Activated gamma-delta T cell treated with anti-CD3 and anti-CD28 coated beads, Interleukin-2, amount 50 U/mL, for 16 hours (primary cell): ENCODE results near the gene CYP20A1.
"Not testable (repeated sequence)": the region's sequence is repeated elsewhere in the genome, so short reads cannot be mapped to it uniquely, and the experiment has no call there.

ENCODE experiments used
- DNase-seq: peaks from one replicate; pipeline ENCODE4 v3.0.0-alpha.2; 2020; ENCODE audit warnings: low read depth

CYP20A1 gene

GRCh38 chr2:203238704-203239526 is at the start of gene CYP20A1:
Gene CYP20A1, plus strand, starts transcription at chr2:203239018. Its CDS starts 45 bp downstream, at chr2:203239063.
- DNase-seq = peak; percentile 93

GRCh38 chr2:203190547-203190946 is 48.3 kb upstream of the CYP20A1 start:
- not testable (repeated sequence) for DNase-seq

GRCh38 chr2:203191026-203191425 is 47.8 kb upstream of the CYP20A1 start:
- DNase-seq = not testable (repeated sequence)

- no peak for DNase-seq
These were observed 46.9 kb upstream of the CYP20A1 start for GRCh38 chr2:203191961-203192360.

- no peak for DNase-seq
These were observed 43.3 kb upstream of the CYP20A1 start for GRCh38 chr2:203195331-203196036.

- DNase-seq = no peak
These were observed 38.0 kb upstream of the CYP20A1 start for GRCh38 chr2:203200866-203201265.

- no peak for DNase-seq
These were observed 37.4 kb upstream of the CYP20A1 start for GRCh38 chr2:203201426-203201825.

- no peak for DNase-seq
These were observed 29.3 kb upstream of the CYP20A1 start for GRCh38 chr2:203209538-203209937.

GRCh38 chr2:203225423-203226039 is 13.3 kb upstream of the CYP20A1 start:
- no peak for DNase-seq

- not testable (repeated sequence) for DNase-seq
These were observed 9.1 kb upstream of the CYP20A1 start for GRCh38 chr2:203229674-203230073.

GRCh38 chr2:203237346-203238238 is 1.2 kb upstream of the CYP20A1 start:
- DNase-seq = no peak

- no peak for DNase-seq
These were observed 520 bp upstream of the CYP20A1 start for GRCh38 chr2:203238292-203238703.

GRCh38 chr2:203240491-203240890 is 1.7 kb downstream of the CYP20A1 start:
- DNase-seq = no peak

- DNase-seq = no peak
These were observed 3.7 kb downstream of the CYP20A1 start for GRCh38 chr2:203242518-203242917.

GRCh38 chr2:203246646-203247045 is 7.8 kb downstream of the CYP20A1 start:
- DNase-seq = no peak

- no peak for DNase-seq
These were observed 14.0 kb downstream of the CYP20A1 start for GRCh38 chr2:203252818-203253217.

- DNase-seq = not testable (repeated sequence)
These were observed 14.7 kb downstream of the CYP20A1 start for GRCh38 chr2:203253422-203254095.

GRCh38 chr2:203261326-203262159 is 22.7 kb downstream of the CYP20A1 start:
- DNase-seq = no peak

GRCh38 chr2:203279288-203279687 is 40.5 kb downstream of the CYP20A1 start:
- no peak for DNase-seq

- no peak for DNase-seq
These were observed 41.7 kb downstream of the CYP20A1 start for GRCh38 chr2:203280428-203281064.
